ENCODE measurements around the gene PACSIN2.

DNA sequence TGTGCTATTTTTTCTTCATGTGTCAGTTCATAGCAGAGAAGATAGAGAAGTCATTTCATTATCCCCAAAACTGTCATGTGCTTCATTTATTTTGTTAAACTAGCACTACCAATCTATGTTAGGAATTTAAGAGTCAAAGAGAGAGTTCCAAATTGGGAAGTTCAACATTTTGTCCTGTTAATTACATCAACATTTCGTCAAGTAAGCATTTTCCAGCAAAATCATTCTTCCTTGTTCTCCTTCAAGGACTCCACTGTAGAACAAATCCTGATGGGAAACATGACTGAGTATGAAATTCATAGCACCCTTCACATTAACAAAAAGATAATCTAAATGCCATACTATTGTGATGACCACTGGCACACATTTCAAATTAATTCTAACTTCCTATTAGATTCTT lies 59.1 kb downstream of the PACSIN2 start:
- TF ChIP-seq, protein P1, sequence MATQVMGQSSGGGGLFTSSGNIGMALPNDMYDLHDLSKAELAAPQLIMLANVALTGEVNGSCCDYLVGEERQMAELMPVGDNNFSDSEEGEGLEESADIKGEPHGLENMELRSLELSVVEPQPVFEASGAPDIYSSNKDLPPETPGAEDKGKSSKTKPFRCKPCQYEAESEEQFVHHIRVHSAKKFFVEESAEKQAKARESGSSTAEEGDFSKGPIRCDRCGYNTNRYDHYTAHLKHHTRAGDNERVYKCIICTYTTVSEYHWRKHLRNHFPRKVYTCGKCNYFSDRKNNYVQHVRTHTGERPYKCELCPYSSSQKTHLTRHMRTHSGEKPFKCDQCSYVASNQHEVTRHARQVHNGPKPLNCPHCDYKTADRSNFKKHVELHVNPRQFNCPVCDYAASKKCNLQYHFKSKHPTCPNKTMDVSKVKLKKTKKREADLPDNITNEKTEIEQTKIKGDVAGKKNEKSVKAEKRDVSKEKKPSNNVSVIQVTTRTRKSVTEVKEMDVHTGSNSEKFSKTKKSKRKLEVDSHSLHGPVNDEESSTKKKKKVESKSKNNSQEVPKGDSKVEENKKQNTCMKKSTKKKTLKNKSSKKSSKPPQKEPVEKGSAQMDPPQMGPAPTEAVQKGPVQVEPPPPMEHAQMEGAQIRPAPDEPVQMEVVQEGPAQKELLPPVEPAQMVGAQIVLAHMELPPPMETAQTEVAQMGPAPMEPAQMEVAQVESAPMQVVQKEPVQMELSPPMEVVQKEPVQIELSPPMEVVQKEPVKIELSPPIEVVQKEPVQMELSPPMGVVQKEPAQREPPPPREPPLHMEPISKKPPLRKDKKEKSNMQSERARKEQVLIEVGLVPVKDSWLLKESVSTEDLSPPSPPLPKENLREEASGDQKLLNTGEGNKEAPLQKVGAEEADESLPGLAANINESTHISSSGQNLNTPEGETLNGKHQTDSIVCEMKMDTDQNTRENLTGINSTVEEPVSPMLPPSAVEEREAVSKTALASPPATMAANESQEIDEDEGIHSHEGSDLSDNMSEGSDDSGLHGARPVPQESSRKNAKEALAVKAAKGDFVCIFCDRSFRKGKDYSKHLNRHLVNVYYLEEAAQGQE (IDR thresholded peaks at IDR 0.05; ENCODE audit: insufficient read depth in 1 of 2, low read depth in 2 of 2, low read length in 2 of 2) = no peak
- TF ChIP-seq FOXP2 (optimal IDR thresholded peaks at IDR 0.05; ENCODE audit: borderline replicate concordance, extremely low read depth, extremely low read length, insufficient read depth) = no peak
- TF ChIP-seq POLR2AphosphoS5 (IDR thresholded peaks at IDR 0.05; ENCODE audit: low read depth, low read length) = no peak

All from PFSK-1 (cell line).